Tibial nerve (tissue), 4 donors: ENCODE results near the gene PGPEP1. TPM values are rescaled to one million over a fixed set of nuclear protein-coding genes. Genes with fewer than 3 reads are reported as not detected.
A peak's percentile ranks its signal among the peaks of the same experiment; 100 is the strongest.

ENCODE experiments used
- DNase-seq, 2 donors: peaks; one replicate each; pipeline ENCODE4 v3.0.0-alpha.2; 2019; ENCODE audit warnings: low spot score in 2 of 2
- H3K27ac ChIP-seq, 4 donors: fragments of 200-600 bp; sonication (generic) in 3 of 4; one replicate each; pipeline ENCODE4 v1.5.1; 2017 to 2019; ENCODE audit warnings: mild to moderate bottlenecking in 1 of 4
- H3K27me3 ChIP-seq, 2 donors: fragments of 200-600 bp; sonication (generic) in 1 of 2; one replicate each; pipeline versions ENCODE4 v1.5.1 to v1.6.0; 2017 to 2019
- H3K36me3 ChIP-seq, 3 donors: fragments of 200-600 bp; sonication (generic); one replicate each; pipeline ENCODE4 v1.5.1; 2018 to 2019
- H3K4me1 ChIP-seq, 4 donors: fragments of 200-600 bp; sonication (generic) in 3 of 4; one replicate each; pipeline ENCODE4 v1.5.1; 2017 to 2019
- H3K4me3 ChIP-seq, 4 donors: fragments of 200-600 bp; sonication (generic) in 3 of 4; one replicate each; pipeline ENCODE4 v1.5.1; 2017 to 2019; ENCODE audit warnings: mild to moderate bottlenecking in 1 of 4, moderate library complexity in 1 of 4
- H3K9me3 ChIP-seq, 4 donors: fragments of 200-600 bp; sonication (generic) in 3 of 4; one replicate each; pipeline ENCODE4 v1.5.1; 2017 to 2019
- EP300 ChIP-seq, 2 donors: sonication (generic); formaldehyde crosslinking; IDR thresholded peaks; one replicate each; pipeline ENCODE4 v1.6.1; 2017; ENCODE audit warnings: antibody characterized with exemption in 2 of 2, mild to moderate bottlenecking in 1 of 2
- POLR2A ChIP-seq, 2 donors: fragments of 450-650 bp; IDR thresholded peaks; one replicate each; pipeline ENCODE4 v1.6.1; 2017; ENCODE audit warnings: antibody characterized with exemption in 2 of 2, mild to moderate bottlenecking in 2 of 2, moderate library complexity in 2 of 2
- WGBS, 2 donors: methylation state at CpG; one replicate each; pipeline ENCODE4 v1.1.5; 2018; 5-methylcytosine and 5-hydroxymethylcytosine counted together
- total RNA-seq, 4 donors: library from RNA; depleted of rRNA; stranded (reverse); fragments of >200 nt; gene quantifications; one replicate each; pipeline ENCODE4 v1.1.0, GENCODE V29; 2016
- TF ChIP-seq, protein P1 (sequence below), 5 experiments: fragments of 200-600 bp in 3 of 5; fragments of 450-650 bp in 2 of 5; sonication (generic) in 3 of 5; IDR thresholded peaks; one replicate each; pipeline ENCODE4 v1.5.1; 2016 to 2019; ENCODE audit warnings: antibody characterized with exemption in 5 of 5, mild to moderate bottlenecking in 3 of 5, moderate library complexity in 2 of 5

The PGPEP1 gene
- total RNA-seq, 4 donors from 2014 or later: 15.9 to 27.9 (median 20.1) TPM

DNA sequence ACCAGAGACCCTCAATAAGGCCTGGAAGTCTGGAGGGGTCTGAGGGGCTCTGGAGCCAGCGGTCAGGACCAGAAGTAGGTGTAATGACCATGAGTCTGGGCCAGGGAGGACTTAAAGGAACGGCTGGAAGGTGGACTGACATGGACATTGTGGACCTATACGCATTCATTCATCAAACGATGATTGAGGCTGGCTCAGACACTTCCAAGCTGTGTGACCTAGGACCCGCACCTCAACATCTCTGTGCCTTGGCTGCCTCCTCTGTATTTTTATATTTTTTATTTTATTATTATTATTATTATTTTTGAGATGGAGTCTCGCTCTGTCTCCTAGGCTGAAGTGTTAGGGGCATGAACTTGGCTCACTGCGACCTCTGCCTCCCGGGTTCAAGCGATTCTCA is 66.4 kb downstream of the PGPEP1 start:
- Histone ChIP-seq H3K9me3 (no peaks in the 10 kb centered on the region), H3K4me1 (peaks cover 0 to 27% (median 0%) of the 10 kb centered on the region in 4 donors), H3K36me3 (no peaks in the 10 kb centered on the region), H3K4me3 (no peak overlapping the region), H3K27me3 (no peaks in the 10 kb centered on the region), H3K27ac (no peak overlapping the region)
- 89 to 90% methylated on average over 9 of the region's 9 CpGs for WGBS, 2 donors
- DNase-seq: no peak
- TF ChIP-seq POLR2A (IDR thresholded peaks at IDR 0.05) (no peak), EP300 (IDR thresholded peaks at IDR 0.05) (no peak)
- TF ChIP-seq, protein P1, sequence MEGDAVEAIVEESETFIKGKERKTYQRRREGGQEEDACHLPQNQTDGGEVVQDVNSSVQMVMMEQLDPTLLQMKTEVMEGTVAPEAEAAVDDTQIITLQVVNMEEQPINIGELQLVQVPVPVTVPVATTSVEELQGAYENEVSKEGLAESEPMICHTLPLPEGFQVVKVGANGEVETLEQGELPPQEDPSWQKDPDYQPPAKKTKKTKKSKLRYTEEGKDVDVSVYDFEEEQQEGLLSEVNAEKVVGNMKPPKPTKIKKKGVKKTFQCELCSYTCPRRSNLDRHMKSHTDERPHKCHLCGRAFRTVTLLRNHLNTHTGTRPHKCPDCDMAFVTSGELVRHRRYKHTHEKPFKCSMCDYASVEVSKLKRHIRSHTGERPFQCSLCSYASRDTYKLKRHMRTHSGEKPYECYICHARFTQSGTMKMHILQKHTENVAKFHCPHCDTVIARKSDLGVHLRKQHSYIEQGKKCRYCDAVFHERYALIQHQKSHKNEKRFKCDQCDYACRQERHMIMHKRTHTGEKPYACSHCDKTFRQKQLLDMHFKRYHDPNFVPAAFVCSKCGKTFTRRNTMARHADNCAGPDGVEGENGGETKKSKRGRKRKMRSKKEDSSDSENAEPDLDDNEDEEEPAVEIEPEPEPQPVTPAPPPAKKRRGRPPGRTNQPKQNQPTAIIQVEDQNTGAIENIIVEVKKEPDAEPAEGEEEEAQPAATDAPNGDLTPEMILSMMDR (IDR thresholded peaks at IDR 0.05): no peak

DNA sequence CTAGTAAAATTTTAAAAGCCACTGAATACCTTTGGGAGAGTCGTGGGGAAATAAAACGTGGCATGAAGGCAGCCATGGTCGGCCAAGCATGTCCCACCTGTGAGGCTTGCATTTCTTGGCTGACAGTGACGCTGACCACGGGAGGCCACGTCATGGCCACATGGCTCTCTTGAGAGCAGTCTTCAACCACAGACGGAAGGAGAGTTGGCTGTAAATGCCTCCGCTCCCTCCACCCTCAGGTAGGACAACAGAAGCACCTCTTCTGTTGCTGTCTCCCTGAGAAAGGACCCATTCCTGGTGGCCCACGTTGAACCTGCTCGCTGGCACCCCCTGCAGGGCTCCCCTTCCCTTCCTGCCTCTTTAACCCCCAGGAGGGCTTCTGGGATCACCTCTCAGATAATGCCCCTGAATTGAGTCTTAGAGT is 67.7 kb downstream of the PGPEP1 start:
- TF ChIP-seq, protein P1 (IDR thresholded peaks at IDR 0.05): peak in 3 of 5 experiments; percentile 19 to 28 (median 25)
- no peak for TF ChIP-seq POLR2A (IDR thresholded peaks at IDR 0.05)
- H3K4me1 ChIP-seq: peaks cover 0 to 16% (median 0%) of the 10 kb centered on the region in 4 donors
- 48 to 50% methylated on average over 10 of the region's 10 CpGs for WGBS, 2 donors
- H3K4me3 ChIP-seq: no peak overlapping the region
- H3K27me3 ChIP-seq: no peaks in the 10 kb centered on the region
- H3K36me3 ChIP-seq: no peaks in the 10 kb centered on the region
- no peak for DNase-seq
- H3K27ac ChIP-seq: no peak overlapping the region
- H3K9me3 ChIP-seq: no peaks in the 10 kb centered on the region

DNA sequence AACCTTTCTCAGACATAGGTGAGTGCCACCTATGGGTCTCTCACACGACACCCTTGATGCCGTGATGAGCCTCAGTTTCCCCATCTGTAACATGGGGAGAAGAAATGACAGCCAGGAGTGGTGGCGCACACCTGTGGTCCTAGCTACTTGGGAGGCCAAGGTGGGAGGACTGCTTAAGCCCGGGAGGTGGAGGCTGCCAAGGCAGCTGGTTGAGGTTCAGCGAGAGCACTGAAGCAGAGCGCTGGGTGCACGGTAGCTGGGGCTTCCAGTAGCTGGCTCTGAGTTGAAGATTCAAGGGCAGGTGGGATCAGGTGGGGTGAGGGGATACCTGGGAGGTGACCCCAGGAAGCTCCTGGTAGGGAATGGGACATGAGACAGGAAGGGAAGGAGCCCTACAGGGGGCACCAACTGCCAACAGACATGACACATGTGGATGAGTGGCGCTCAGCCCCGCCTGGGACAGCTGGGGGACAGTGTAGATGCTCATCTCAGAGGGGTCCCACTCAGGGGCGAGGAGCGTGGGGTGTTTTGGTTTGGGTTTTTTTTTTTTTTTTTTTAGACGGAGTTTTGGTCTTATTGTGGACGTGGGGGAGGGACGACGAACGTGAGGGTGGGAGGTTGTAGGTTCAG is 72.3 kb downstream of the PGPEP1 start:
- no peak overlapping the region for H3K27ac ChIP-seq
- H3K36me3 ChIP-seq: no peaks in the 10 kb centered on the region
- no peak for TF ChIP-seq EP300 (IDR thresholded peaks at IDR 0.05)
- TF ChIP-seq, protein P1 (IDR thresholded peaks at IDR 0.05): no peak
- TF ChIP-seq POLR2A (IDR thresholded peaks at IDR 0.05): no peak
- no peaks in the 10 kb centered on the region for H3K27me3 ChIP-seq
- no peak overlapping the region for H3K4me3 ChIP-seq
- H3K4me1 ChIP-seq: peaks cover 0 to 46% (median 29%) of the 10 kb centered on the region in 4 donors
- H3K9me3 ChIP-seq: no peaks in the 10 kb centered on the region
- WGBS, 2 donors: 76 to 78% methylated on average over 16 of the region's 16 CpGs
- DNase-seq: no peak

GRCh38 chr19:18414504-18415177 is 74.2 kb downstream of the PGPEP1 start:
- no peaks in the 10 kb centered on the region for H3K36me3 ChIP-seq
- TF ChIP-seq, protein P1 (IDR thresholded peaks at IDR 0.05): no peak
- no peak for DNase-seq
- peak overlapping the region; percentile 85 to 97 (median 89) for H3K27ac ChIP-seq
- H3K4me1 ChIP-seq: peaks cover 0 to 59% (median 41%) of the 10 kb centered on the region in 4 donors
- peak overlapping the region; percentile 13 to 73 (median 20) for H3K4me3 ChIP-seq
- WGBS, 2 donors: 7 to 9% methylated on average over 11 of the region's 11 CpGs
- no peaks in the 10 kb centered on the region for H3K27me3 ChIP-seq
- H3K9me3 ChIP-seq: no peaks in the 10 kb centered on the region

- TF ChIP-seq EP300 (IDR thresholded peaks at IDR 0.05) (peak in 1 of 2 donors; percentile 88), POLR2A (IDR thresholded peaks at IDR 0.05) (peak; percentile 32 to 72)
- TF ChIP-seq, protein P1 (IDR thresholded peaks at IDR 0.05): no peak
- Histone ChIP-seq H3K27ac (peak overlapping the region; percentile 85 to 97 (median 89)), H3K27me3 (no peaks in the 10 kb centered on the region), H3K36me3 (no peaks in the 10 kb centered on the region), H3K4me1 (peaks cover 0 to 61% (median 43%) of the 10 kb centered on the region in 4 donors), H3K9me3 (no peaks in the 10 kb centered on the region), H3K4me3 (peak overlapping the region; percentile 13 to 73 (median 20))
- 1 to 6% methylated on average over 17 to 25 of the region's 25 CpGs for WGBS, 2 donors
- peak; percentile 61 to 69 for DNase-seq
Measured at GRCh38 chr19:18415178-18415867, 74.9 kb downstream of the PGPEP1 start.
